ENCODE measurements around the gene PRMT1.

PRMT1 gene

GRCh38 chr19:49640113-49640898, 36.8 kb upstream of the PRMT1 start, which contains the start of gene RRAS:
Gene RRAS, minus strand, starts transcription at chr19:49640143. Its CDS starts 45 bp downstream, at chr19:49640098.
- TF ChIP-seq JUND (IDR thresholded peaks at IDR 0.05; ENCODE audit: low read depth): peak; percentile 67
- DNase-seq (ENCODE audit: low read depth in 1 of 2, low spot score in 1 of 2): peak; percentile 87 to 99
- in situ Hi-C loops (cut with HindIII; ENCODE audit: low pct_unique_long_range_greater_than_20kb, low sequenced_read_pairs): no loop called here

GRCh38 chr19:49641688-49642491, 35.2 kb upstream of the PRMT1 start, which contains the start of gene SCAF1:
Gene SCAF1, plus strand, starts transcription at chr19:49642209. Its CDS starts 2,818 bp downstream, at chr19:49645027.
- no peak for TF ChIP-seq JUND (IDR thresholded peaks at IDR 0.05; ENCODE audit: low read depth)
- in situ Hi-C loops (cut with HindIII; ENCODE audit: low pct_unique_long_range_greater_than_20kb, low sequenced_read_pairs): no loop called here
- DNase-seq (ENCODE audit: low read depth in 1 of 2, low spot score in 1 of 2): peak; percentile 82 to 99

GRCh38 chr19:49642492-49643035, 34.5 kb upstream of the PRMT1 start:
- no peak for TF ChIP-seq JUND (IDR thresholded peaks at IDR 0.05; ENCODE audit: low read depth)
- in situ Hi-C loops (cut with HindIII; ENCODE audit: low pct_unique_long_range_greater_than_20kb, low sequenced_read_pairs): no loop called here
- DNase-seq (ENCODE audit: low read depth in 1 of 2, low spot score in 1 of 2): no peak

- in situ Hi-C loops (cut with HindIII; ENCODE audit: low pct_unique_long_range_greater_than_20kb, low sequenced_read_pairs): no loop called here
- no peak for TF ChIP-seq JUND (IDR thresholded peaks at IDR 0.05; ENCODE audit: low read depth)
- DNase-seq (ENCODE audit: low read depth in 1 of 2, low spot score in 1 of 2): no peak
These were observed 33.6 kb upstream of the PRMT1 start for GRCh38 chr19:49643466-49643865.

DNA sequence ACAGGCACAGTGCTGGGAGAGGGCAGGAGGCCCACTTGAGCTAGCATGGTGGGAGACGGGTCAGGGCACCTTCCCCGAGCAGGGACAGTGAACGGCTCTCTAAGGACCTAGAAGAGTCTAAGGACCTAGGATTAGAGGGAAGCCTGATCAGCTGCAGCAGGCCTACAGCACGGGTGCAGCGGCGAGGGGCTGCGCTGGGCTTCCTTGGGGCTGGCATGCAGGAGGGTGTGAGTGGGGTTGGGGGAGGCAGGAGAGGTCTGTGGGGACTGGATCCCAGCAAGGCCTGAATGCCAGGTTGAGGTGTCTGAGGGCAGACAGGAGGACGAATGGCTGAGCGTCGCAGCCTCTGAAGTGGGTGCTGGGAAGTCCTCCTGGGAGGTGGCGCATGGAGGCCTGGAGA, 31.5 kb upstream of the PRMT1 start:
- in situ Hi-C loops (cut with HindIII; ENCODE audit: low pct_unique_long_range_greater_than_20kb, low sequenced_read_pairs): no loop called here
- no peak for TF ChIP-seq JUND (IDR thresholded peaks at IDR 0.05; ENCODE audit: low read depth)
- no peak for DNase-seq (ENCODE audit: low read depth in 1 of 2, low spot score in 1 of 2)

GRCh38 chr19:49645995-49646394, 31.1 kb upstream of the PRMT1 start:
- in situ Hi-C loops (cut with HindIII; ENCODE audit: low pct_unique_long_range_greater_than_20kb, low sequenced_read_pairs): no loop called here
- DNase-seq (ENCODE audit: low read depth in 1 of 2, low spot score in 1 of 2): no peak

GRCh38 chr19:49646586-49646985, 30.5 kb upstream of the PRMT1 start:
- TF ChIP-seq JUND (IDR thresholded peaks at IDR 0.05; ENCODE audit: low read depth): no peak
- in situ Hi-C loops (cut with HindIII; ENCODE audit: low pct_unique_long_range_greater_than_20kb, low sequenced_read_pairs): no loop called here
- no peak for DNase-seq (ENCODE audit: low read depth in 1 of 2, low spot score in 1 of 2)

More at GRCh38 chr19:49645995-49646394, 31.1 kb upstream of the PRMT1 start:
- no peak for TF ChIP-seq JUND (IDR thresholded peaks at IDR 0.05; ENCODE audit: low read depth)

GRCh38 chr19:49651029-49651819, 25.8 kb upstream of the PRMT1 start:
- in situ Hi-C loops (cut with HindIII; ENCODE audit: low pct_unique_long_range_greater_than_20kb, low sequenced_read_pairs): no loop called here
- DNase-seq (ENCODE audit: low read depth in 1 of 2, low spot score in 1 of 2): no peak
- no peak for TF ChIP-seq JUND (IDR thresholded peaks at IDR 0.05; ENCODE audit: low read depth)

- TF ChIP-seq JUND (IDR thresholded peaks at IDR 0.05; ENCODE audit: low read depth): no peak
- no peak for DNase-seq (ENCODE audit: low read depth in 1 of 2, low spot score in 1 of 2)
- in situ Hi-C loops (cut with HindIII; ENCODE audit: low pct_unique_long_range_greater_than_20kb, low sequenced_read_pairs): no loop called here
These were observed 25.1 kb upstream of the PRMT1 start for GRCh38 chr19:49651820-49652550.

GRCh38 chr19:49652551-49653465, 24.3 kb upstream of the PRMT1 start:
- DNase-seq (ENCODE audit: low read depth in 1 of 2, low spot score in 1 of 2): no peak
- TF ChIP-seq JUND (IDR thresholded peaks at IDR 0.05; ENCODE audit: low read depth): no peak
- in situ Hi-C loops (cut with HindIII; ENCODE audit: low pct_unique_long_range_greater_than_20kb, low sequenced_read_pairs): no loop called here

GRCh38 chr19:49653466-49653806, 23.6 kb upstream of the PRMT1 start:
- no peak for TF ChIP-seq JUND (IDR thresholded peaks at IDR 0.05; ENCODE audit: low read depth)
- no peak for DNase-seq (ENCODE audit: low read depth in 1 of 2, low spot score in 1 of 2)
- in situ Hi-C loops (cut with HindIII; ENCODE audit: low pct_unique_long_range_greater_than_20kb, low sequenced_read_pairs): no loop called here
